Measurements from ENCODE around the gene KLHL22.
"Not testable (repeated sequence)": the region's sequence is repeated elsewhere in the genome, so short reads cannot be mapped to it uniquely, and the experiment has no call there.

KLHL22 gene

GRCh38 chr22:20484948-20485683 is 10.5 kb downstream of the KLHL22 start:
- DNase-seq (ENCODE audit: low read depth) = no peak
- no peak overlapping the region for H3K4me3 ChIP-seq (ENCODE audit: low read length)
- no peak for TF ChIP-seq CTCF (conservative IDR thresholded peaks at IDR 0.05; ENCODE audit: low read length)

GRCh38 chr22:20483771-20484170 is 11.8 kb downstream of the KLHL22 start:
- no peak for DNase-seq (ENCODE audit: low read depth)
- TF ChIP-seq CTCF (conservative IDR thresholded peaks at IDR 0.05; ENCODE audit: low read length) = no peak
- no peak overlapping the region for H3K4me3 ChIP-seq (ENCODE audit: low read length)

- not testable (repeated sequence) for DNase-seq (ENCODE audit: low read depth); H3K4me3 ChIP-seq (ENCODE audit: low read length)
These were observed 12.5 kb downstream of the KLHL22 start for GRCh38 chr22:20483143-20483506.

GRCh38 chr22:20479612-20480196 is 15.9 kb downstream of the KLHL22 start:
- TF ChIP-seq CTCF (conservative IDR thresholded peaks at IDR 0.05; ENCODE audit: low read length) = no peak

GRCh38 chr22:20478059-20478458 is 17.5 kb downstream of the KLHL22 start:
- H3K4me3 ChIP-seq (ENCODE audit: low read length); DNase-seq (ENCODE audit: low read depth): not testable (repeated sequence)

More at GRCh38 chr22:20479612-20480196, 15.9 kb downstream of the KLHL22 start:
- peak; percentile 13 for DNase-seq (ENCODE audit: low read depth)
- H3K4me3 ChIP-seq (ENCODE audit: low read length) = no peak overlapping the region

- not testable (repeated sequence) for H3K4me3 ChIP-seq (ENCODE audit: low read length); DNase-seq (ENCODE audit: low read depth)
These were observed 20.0 kb downstream of the KLHL22 start for GRCh38 chr22:20475569-20475968.

- H3K4me3 ChIP-seq (ENCODE audit: low read length) = no peak overlapping the region
- no peak for TF ChIP-seq CTCF (conservative IDR thresholded peaks at IDR 0.05; ENCODE audit: low read length)
- no peak for DNase-seq (ENCODE audit: low read depth)
These were observed 20.5 kb downstream of the KLHL22 start for GRCh38 chr22:20475115-20475436.

- no peak overlapping the region for H3K4me3 ChIP-seq (ENCODE audit: low read length)
- TF ChIP-seq CTCF (conservative IDR thresholded peaks at IDR 0.05; ENCODE audit: low read length) = no peak
- no peak for DNase-seq (ENCODE audit: low read depth)
These were observed 22.8 kb downstream of the KLHL22 start for GRCh38 chr22:20472629-20473442.

Measured in AG10803 (cell line).